Measurements from ENCODE around the gene DPYSL3.

The DPYSL3 gene

GRCh38 chr5:147512659-147513379, 3.0 kb upstream of the DPYSL3 start:
- no peak for DNase-seq

GRCh38 chr5:147510885-147511284, 1.0 kb upstream of the DPYSL3 start:
- no peak for DNase-seq

- DNase-seq = no peak
These were observed 693 bp downstream of the DPYSL3 start for GRCh38 chr5:147509041-147509709.

- no peak for DNase-seq
These were observed 1.2 kb downstream of the DPYSL3 start for GRCh38 chr5:147508711-147509040.

GRCh38 chr5:147507480-147508126, 2.3 kb downstream of the DPYSL3 start:
- no peak for DNase-seq

- DNase-seq = no peak
These were observed 5.3 kb downstream of the DPYSL3 start for GRCh38 chr5:147504535-147504934.

- no peak for DNase-seq
These were observed 5.9 kb downstream of the DPYSL3 start for GRCh38 chr5:147504011-147504410.

- DNase-seq = no peak
These were observed 18.9 kb downstream of the DPYSL3 start for GRCh38 chr5:147490989-147491388.

- DNase-seq = no peak
These were observed 22.7 kb downstream of the DPYSL3 start for GRCh38 chr5:147487031-147487750.

GRCh38 chr5:147485814-147486213, 24.1 kb downstream of the DPYSL3 start:
- DNase-seq = no peak

- no peak for DNase-seq
These were observed 24.8 kb downstream of the DPYSL3 start for GRCh38 chr5:147485046-147485445.

- no peak for DNase-seq
These were observed 25.2 kb downstream of the DPYSL3 start for GRCh38 chr5:147484708-147485020.

GRCh38 chr5:147483961-147484707, 25.7 kb downstream of the DPYSL3 start:
- no peak for DNase-seq

- no peak for DNase-seq
These were observed 26.6 kb downstream of the DPYSL3 start for GRCh38 chr5:147483188-147483790.

GRCh38 chr5:147482706-147483180, 27.1 kb downstream of the DPYSL3 start:
- DNase-seq = no peak

GRCh38 chr5:147481874-147482705, 27.8 kb downstream of the DPYSL3 start:
- DNase-seq = no peak

GRCh38 chr5:147481376-147481775, 28.5 kb downstream of the DPYSL3 start:
- no peak for DNase-seq

- no peak for DNase-seq
These were observed 29.9 kb downstream of the DPYSL3 start for GRCh38 chr5:147479949-147480348.

- no peak for DNase-seq
These were observed 30.4 kb downstream of the DPYSL3 start for GRCh38 chr5:147479444-147479843.

- DNase-seq = no peak
These were observed 35.7 kb downstream of the DPYSL3 start for GRCh38 chr5:147474140-147474539.

GRCh38 chr5:147472664-147473475, 37.0 kb downstream of the DPYSL3 start:
- no peak for DNase-seq
